ENCODE data around the gene KLHL29. TPM values are rescaled to one million over a fixed set of nuclear protein-coding genes. Genes with fewer than 3 reads are reported as not detected.

Gene KLHL29
- total and polyA plus RNA-seq, 2 experiments from 2014 or later, result 1.5 to 6.5 TPM

DNA sequence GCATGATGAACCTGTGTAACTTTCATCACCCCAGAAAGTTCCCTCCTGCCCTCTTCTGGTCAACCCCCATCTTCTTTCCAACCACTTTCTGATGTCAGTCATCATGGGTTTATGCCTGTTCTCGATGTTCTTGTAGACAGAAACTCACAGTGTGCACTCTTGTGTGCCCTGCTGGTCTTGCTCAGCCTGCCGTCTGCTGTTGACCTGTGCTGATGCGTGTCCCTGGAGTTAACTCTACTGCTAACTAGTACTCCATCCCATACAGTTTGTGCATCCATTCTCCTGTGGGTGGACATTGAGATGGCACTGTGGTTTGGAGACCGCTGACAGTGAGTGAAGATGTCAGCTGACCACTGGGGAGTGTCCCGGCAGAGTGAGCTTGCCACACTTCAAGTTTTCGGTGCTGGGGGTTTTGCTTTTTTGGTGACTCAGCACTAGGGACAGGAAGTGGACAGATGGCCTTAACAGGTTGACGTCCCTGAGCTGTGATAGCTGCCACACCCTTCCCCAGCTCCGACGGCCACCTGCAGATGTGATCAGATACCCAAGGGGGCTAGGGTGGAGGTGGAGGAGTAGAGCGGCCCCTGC lies 14.8 kb downstream of the KLHL29 start:
- ATAC-seq, result no peak

DNA sequence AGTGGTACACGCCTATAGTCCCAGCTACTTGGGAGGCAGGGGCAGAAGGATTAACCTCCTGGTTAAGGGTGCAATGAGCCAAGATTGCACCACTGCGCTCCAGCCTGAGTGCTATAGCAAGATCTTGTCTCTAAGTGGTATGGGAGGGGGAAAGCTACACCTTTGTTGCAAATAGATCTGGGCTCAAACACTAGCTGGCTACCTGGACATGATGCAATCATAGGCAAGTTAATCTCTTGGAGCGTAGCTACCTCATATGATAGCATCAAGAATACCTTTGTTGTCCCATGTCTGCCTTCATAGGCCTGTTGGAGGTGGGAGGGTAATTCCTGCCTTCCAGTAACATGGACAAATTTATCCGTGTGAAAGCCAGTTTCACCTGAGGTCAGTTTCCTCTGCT lies 15.7 kb downstream of the KLHL29 start:
- peaks cover 30% of the 10 kb centered on the region for H3K4me1 Mint-ChIP-seq
- Histone ChIP-seq H4K20me1 (replicated peaks; ENCODE audit: insufficient read depth) (no peaks in the 10 kb centered on the region), H3K27me3 (ENCODE audit: insufficient read depth) (no peaks in the 10 kb centered on the region), H3K4me2 (no peak overlapping the region), H3K4me3 (no peak overlapping the region), H3K4me1 (ENCODE audit: insufficient read depth) (peaks cover 17% of the 10 kb centered on the region), H3K27ac (ENCODE audit: low read depth) (no peak overlapping the region), H2AFZ (no peak overlapping the region), H3K9me2 (ENCODE audit: insufficient read depth) (peaks cover 5% of the 10 kb centered on the region), H3K36me3 (ENCODE audit: insufficient read depth) (no peaks in the 10 kb centered on the region), H3K79me2 (replicated peaks; ENCODE audit: insufficient read depth) (no peaks in the 10 kb centered on the region), H3F3A (replicated peaks; ENCODE audit: low read depth) (no peaks in the 10 kb centered on the region)
- peak overlapping the region; percentile 17; the same call in 1 of the 2 replicates for H3K27ac Mint-ChIP-seq
- no peaks in the 10 kb centered on the region for H3K36me3 Mint-ChIP-seq (ENCODE audit: low read depth)
- peaks cover 3% of the 10 kb centered on the region for H3K27me3 Mint-ChIP-seq (ENCODE audit: insufficient read depth, low read depth, poor library complexity)
- H3K4me3 Mint-ChIP-seq, result no peak overlapping the region
- no peak for ATAC-seq
- DNase-seq (ENCODE audit: low spot score), result no peak
- H3K9me3 Mint-ChIP-seq, result no peaks in the 10 kb centered on the region
- TF ChIP-seq ZNF462 (CRISPR knock-in tag; IDR thresholded peaks at IDR 0.05), result no peak
- no peak for TF ChIP-seq POLR2AphosphoS5 (IDR thresholded peaks at IDR 0.05; ENCODE audit: low read depth)
- no peak for TF ChIP-seq EZH2 (IDR thresholded peaks at IDR 0.05; ENCODE audit: low read depth, unreplicated experiment)
- no peak for TF ChIP-seq ZNF114 (CRISPR knock-in tag; IDR thresholded peaks at IDR 0.05)
- no peak for TF ChIP-seq ZNF331 (CRISPR knock-in tag; IDR thresholded peaks at IDR 0.05; ENCODE audit: low read depth)
- no peak for TF ChIP-seq ETS1 (IDR thresholded peaks at IDR 0.05)
- TF ChIP-seq EZH2phosphoT487 (IDR thresholded peaks at IDR 0.05; ENCODE audit: unreplicated experiment), result no peak
- TF ChIP-seq STAT1 (IDR thresholded peaks at IDR 0.05; ENCODE audit: unreplicated experiment), result no peak
- no peak for TF ChIP-seq CREB1 (CRISPR knock-in tag; IDR thresholded peaks at IDR 0.05; ENCODE audit: low read depth)
- no peak for TF ChIP-seq NANOG (IDR thresholded peaks at IDR 0.05; ENCODE audit: borderline replicate concordance)
- no peak for TF ChIP-seq JUNB (IDR thresholded peaks at IDR 0.05; ENCODE audit: unreplicated experiment)

More for the DNA sequence above, 14.8 kb downstream of the KLHL29 start:
- H3K4me3 ChIP-seq, result no peak overlapping the region
- no peaks in the 10 kb centered on the region for H3K27me3 ChIP-seq (ENCODE audit: insufficient read depth)
- H3F3A ChIP-seq (replicated peaks; ENCODE audit: low read depth), result no peaks in the 10 kb centered on the region
- Mint-ChIP-seq H3K36me3 (ENCODE audit: low read depth) (no peaks in the 10 kb centered on the region), H3K4me1 (peaks cover 32% of the 10 kb centered on the region), H3K27ac (no peak overlapping the region), H3K9me3 (no peaks in the 10 kb centered on the region), H3K27me3 (ENCODE audit: insufficient read depth, low read depth, poor library complexity) (peaks cover 3% of the 10 kb centered on the region), H3K4me3 (no peak overlapping the region)
- H3K36me3 ChIP-seq (ENCODE audit: insufficient read depth), result no peaks in the 10 kb centered on the region
- no peak overlapping the region for H3K4me2 ChIP-seq
- TF ChIP-seq, protein P1, sequence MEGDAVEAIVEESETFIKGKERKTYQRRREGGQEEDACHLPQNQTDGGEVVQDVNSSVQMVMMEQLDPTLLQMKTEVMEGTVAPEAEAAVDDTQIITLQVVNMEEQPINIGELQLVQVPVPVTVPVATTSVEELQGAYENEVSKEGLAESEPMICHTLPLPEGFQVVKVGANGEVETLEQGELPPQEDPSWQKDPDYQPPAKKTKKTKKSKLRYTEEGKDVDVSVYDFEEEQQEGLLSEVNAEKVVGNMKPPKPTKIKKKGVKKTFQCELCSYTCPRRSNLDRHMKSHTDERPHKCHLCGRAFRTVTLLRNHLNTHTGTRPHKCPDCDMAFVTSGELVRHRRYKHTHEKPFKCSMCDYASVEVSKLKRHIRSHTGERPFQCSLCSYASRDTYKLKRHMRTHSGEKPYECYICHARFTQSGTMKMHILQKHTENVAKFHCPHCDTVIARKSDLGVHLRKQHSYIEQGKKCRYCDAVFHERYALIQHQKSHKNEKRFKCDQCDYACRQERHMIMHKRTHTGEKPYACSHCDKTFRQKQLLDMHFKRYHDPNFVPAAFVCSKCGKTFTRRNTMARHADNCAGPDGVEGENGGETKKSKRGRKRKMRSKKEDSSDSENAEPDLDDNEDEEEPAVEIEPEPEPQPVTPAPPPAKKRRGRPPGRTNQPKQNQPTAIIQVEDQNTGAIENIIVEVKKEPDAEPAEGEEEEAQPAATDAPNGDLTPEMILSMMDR (conservative IDR thresholded peaks at IDR 0.05; ENCODE audit: low read depth in 2 of 2), result peak in 1 of 2 experiments; percentile 42; a peak in 2 of 4 replicates
- no peak for TF ChIP-seq ZNF331 (CRISPR knock-in tag; IDR thresholded peaks at IDR 0.05; ENCODE audit: low read depth)
- DNase-seq (ENCODE audit: low spot score), result no peak
- H3K9me2 ChIP-seq (ENCODE audit: insufficient read depth), result no peaks in the 10 kb centered on the region
- no peak overlapping the region for H3K27ac ChIP-seq (ENCODE audit: low read depth)
- peaks cover 14% of the 10 kb centered on the region for H3K4me1 ChIP-seq (ENCODE audit: insufficient read depth)
- H2AFZ ChIP-seq, result no peak overlapping the region
- H4K20me1 ChIP-seq (replicated peaks; ENCODE audit: insufficient read depth), result no peaks in the 10 kb centered on the region
- H3K79me2 ChIP-seq (replicated peaks; ENCODE audit: insufficient read depth), result no peaks in the 10 kb centered on the region
